Stomach (tissue), 9 donors: ENCODE measurements around the gene EDN1. TPM values are rescaled to one million over a fixed set of nuclear protein-coding genes. Genes with fewer than 3 reads are reported as not detected.

ENCODE experiments used
- DNase-seq, 2 donors: peaks; one replicate each; pipeline versions ENCODE4 v3.0.0 to v3.0.0-alpha.2; 2013 to 2019
- H3K27ac ChIP-seq, 5 donors: fragments of 200-600 bp in 4 of 5; sonication (generic) in 4 of 5; one replicate each; pipeline ENCODE4 v1.5.1; 2013 to 2019; ENCODE audit warnings: mild to moderate bottlenecking in 1 of 5, moderate library complexity in 1 of 5
- H3K27me3 ChIP-seq, 3 donors: fragments of 200-600 bp; sonication (generic); one replicate each; pipeline ENCODE4 v1.5.1; 2017 to 2019; ENCODE audit warnings: mixed run types in 1 of 3
- H3K36me3 ChIP-seq, 4 donors: fragments of 200-600 bp; sonication (generic); 1 replicate in 3 of 4; 2 replicates in 1 of 4; pipeline ENCODE4 v1.5.1; 2016 to 2019
- H3K4me1 ChIP-seq, 4 donors: fragments of 200-600 bp; sonication (generic); one replicate each; pipeline ENCODE4 v1.5.1; 2016 to 2019
- H3K4me3 ChIP-seq, 4 donors: fragments of 200-600 bp; sonication (generic) in 3 of 4; one replicate each; pipeline ENCODE4 v1.5.1; 2016 to 2019; ENCODE audit warnings: mild to moderate bottlenecking in 1 of 4
- H3K9me3 ChIP-seq, 4 donors: fragments of 200-600 bp; sonication (generic); one replicate each; pipeline ENCODE4 v1.5.1; 2016 to 2019
- CTCF ChIP-seq, 7 experiments: fragments of 450-650 bp in 4 of 7; fragments of 200-600 bp in 3 of 7; sonication (generic) in 3 of 7; IDR thresholded peaks; one replicate each; pipeline ENCODE4 v1.5.1; 2016 to 2019; ENCODE audit warnings: antibody characterized with exemption in 7 of 7, control low read depth in 2 of 7, mild to moderate bottlenecking in 1 of 7
- EP300 ChIP-seq: sonication (generic); formaldehyde crosslinking; IDR thresholded peaks from one replicate; pipeline ENCODE4 v1.6.1; 2017; ENCODE audit warnings: antibody characterized with exemption
- POLR2A ChIP-seq, 4 donors: fragments of 450-650 bp; IDR thresholded peaks; one replicate each; pipeline ENCODE4 v1.6.1; 2016; ENCODE audit warnings: antibody characterized with exemption in 4 of 4, control low read depth in 2 of 4, mild to moderate bottlenecking in 1 of 4, moderate library complexity in 1 of 4
- POLR2AphosphoS5 ChIP-seq, 3 donors: sonication (generic); formaldehyde crosslinking; IDR thresholded peaks; one replicate each; pipeline ENCODE4 v1.6.1; 2016; ENCODE audit warnings: antibody characterized with exemption in 3 of 3
- WGBS, 5 donors: extraction: QIAGEN DNeasy Blood & Tissue Kit in 3 of 5; methylation state at CpG; one replicate each; pipeline versions ENCODE4 v1.1.5 to v1.1.7; 2013 to 2018; 5-methylcytosine and 5-hydroxymethylcytosine counted together
- intact Hi-C: fragments of 100-400 bp; cut with DNase I; formaldehyde crosslinking; loops from one replicate; pipeline ENCODE4 v1.15.1; 2023; ENCODE audit warnings: low total_unique reads
- polyA plus RNA-seq, 3 donors: library from polyadenylated mRNA; stranded (reverse); fragments of 200-250 nt; gene quantifications; one replicate each; pipeline ENCODE4 v1.2.3, GENCODE V29; 2013
- total RNA-seq, 5 donors: library from RNA; depleted of rRNA; stranded (reverse); fragments of >200 nt; gene quantifications; one replicate each; pipeline versions ENCODE4 v1.1.0 to v1.2.3, GENCODE V29; 2014 to 2016
- donor health status: healthy with polysubstance abuse.
- donor health status: Bipolar disorder and iron deficiency.
- donor health status: healthy.

The EDN1 gene
- total and polyA plus RNA-seq, 8 donors = 0.58 to 95.1 (median 12.6) TPM

GRCh38 chr6:12283904-12284303 is 6.3 kb upstream of the EDN1 start:
- no peak for DNase-seq
- 63 to 82% (median 79%) methylated on average over 4 of the region's 4 CpGs for WGBS, 5 donors
- peaks cover 0 to 14% (median 0%) of the 10 kb centered on the region in 4 donors for H3K4me1 ChIP-seq
- H3K9me3 ChIP-seq = no peaks in the 10 kb centered on the region
- TF ChIP-seq POLR2A (IDR thresholded peaks at IDR 0.05) = no peak
- TF ChIP-seq CTCF (IDR thresholded peaks at IDR 0.05) = no peak
- TF ChIP-seq POLR2AphosphoS5 (IDR thresholded peaks at IDR 0.05) = no peak
- TF ChIP-seq EP300 = no peak
- H3K36me3 ChIP-seq = no peaks in the 10 kb centered on the region
- H3K27me3 ChIP-seq = no peaks in the 10 kb centered on the region
- no peak overlapping the region for H3K27ac ChIP-seq
- H3K4me3 ChIP-seq = no peak overlapping the region
- intact Hi-C loops = no loop called here

GRCh38 chr6:12286373-12287110 is 3.6 kb upstream of the EDN1 start:
- no peak overlapping the region for H3K4me3 ChIP-seq
- intact Hi-C loops = no loop called here
- peak in 1 of 2 donors; percentile 37 for DNase-seq
- no peaks in the 10 kb centered on the region for H3K36me3 ChIP-seq
- no peak overlapping the region for H3K27ac ChIP-seq
- 66 to 75% (median 73%) methylated on average over 4 of the region's 4 CpGs for WGBS, 5 donors
- no peaks in the 10 kb centered on the region for H3K9me3 ChIP-seq
- H3K27me3 ChIP-seq = peaks cover 0 to 8% (median 4%) of the 10 kb centered on the region in 3 donors
- TF ChIP-seq EP300 (no peak), POLR2AphosphoS5 (IDR thresholded peaks at IDR 0.05) (no peak), CTCF (IDR thresholded peaks at IDR 0.05) (no peak), POLR2A (IDR thresholded peaks at IDR 0.05) (no peak)
- peaks cover 6 to 29% (median 17%) of the 10 kb centered on the region in 4 donors for H3K4me1 ChIP-seq

- WGBS, 5 donors = 79 to 90% (median 87%) methylated on average over 13 of the region's 13 CpGs
- DNase-seq = peak; percentile 44 to 58
- Histone ChIP-seq H3K27ac (peak overlapping the region; percentile 18 to 78 (median 46)), H3K9me3 (no peaks in the 10 kb centered on the region), H3K4me3 (peak overlapping the region in 1 of 4 donors; percentile 29), H3K27me3 (peaks cover 0 to 20% (median 12%) of the 10 kb centered on the region in 3 donors), H3K36me3 (no peaks in the 10 kb centered on the region), H3K4me1 (peaks cover 6 to 42% (median 27%) of the 10 kb centered on the region in 4 donors)
- intact Hi-C loops = no loop called here
- TF ChIP-seq POLR2AphosphoS5 (IDR thresholded peaks at IDR 0.05) = no peak
- no peak for TF ChIP-seq EP300
- TF ChIP-seq CTCF (IDR thresholded peaks at IDR 0.05) = no peak
- TF ChIP-seq POLR2A (IDR thresholded peaks at IDR 0.05) = no peak
Observed at GRCh38 chr6:12288211-12288618, 1.9 kb upstream of the EDN1 start.

DNA sequence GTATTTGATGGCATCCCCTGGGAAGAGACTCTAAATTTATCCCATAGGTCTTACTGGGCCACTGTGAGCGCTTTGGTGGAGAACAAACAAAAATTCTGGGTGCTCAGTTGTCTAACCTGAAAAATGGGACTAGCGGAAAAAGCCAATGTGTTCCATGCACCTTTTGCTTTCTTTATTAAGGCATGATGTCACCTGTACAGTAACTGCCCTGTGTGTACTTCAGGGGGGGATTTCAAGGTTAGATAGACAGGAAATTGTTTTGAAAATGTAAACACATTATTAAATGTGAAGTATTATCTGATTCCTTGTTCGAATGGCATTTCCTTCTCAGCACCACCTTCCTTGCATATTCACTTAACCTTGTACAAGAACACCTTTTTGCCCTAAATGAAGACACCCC is 1.2 kb upstream of the EDN1 start:
- peak in 1 of 2 donors; percentile 47 for DNase-seq
- peaks cover 6 to 42% (median 28%) of the 10 kb centered on the region in 4 donors for H3K4me1 ChIP-seq
- peak overlapping the region in 1 of 4 donors; percentile 51 for H3K4me3 ChIP-seq
- H3K9me3 ChIP-seq = no peaks in the 10 kb centered on the region
- H3K27me3 ChIP-seq = peaks cover 0 to 20% (median 12%) of the 10 kb centered on the region in 3 donors
- no peaks in the 10 kb centered on the region for H3K36me3 ChIP-seq
- WGBS, 5 donors = 53 to 72% (median 62%) methylated on average over 3 of the region's 3 CpGs
- TF ChIP-seq POLR2AphosphoS5 (IDR thresholded peaks at IDR 0.05) = no peak
- no peak for TF ChIP-seq CTCF (IDR thresholded peaks at IDR 0.05)
- TF ChIP-seq POLR2A (IDR thresholded peaks at IDR 0.05) = no peak
- no peak for TF ChIP-seq EP300
- H3K27ac ChIP-seq = peak overlapping the region; percentile 58 to 79 (median 78)
- intact Hi-C loops = no loop called here
